GM18505 (cell line): Measurements from ENCODE around the gene KCTD18.

Experiments used
- ATAC-seq: cut with Tn5 transposase; IDR thresholded peaks from one replicate; pipeline ENCODE4 v1.9.1; 2021; ENCODE audit not compliant: unreplicated experiment
- POLR2A ChIP-seq: IDR thresholded peaks from 4 replicates; pipeline ENCODE4 v1.6.1; 2011; ENCODE audit warnings: borderline replicate concordance; ENCODE audit not compliant: insufficient read depth, insufficient read length; ENCODE audit errors: extremely low read depth

Gene KCTD18

GRCh38 chr2:200498402-200499162 is 11.3 kb downstream of the KCTD18 start:
- no peak for ATAC-seq

GRCh38 chr2:200496696-200497095 is 13.2 kb downstream of the KCTD18 start:
- no peak for TF ChIP-seq POLR2A
- ATAC-seq: no peak

More at GRCh38 chr2:200498402-200499162, 11.3 kb downstream of the KCTD18 start:
- TF ChIP-seq POLR2A: no peak

DNA sequence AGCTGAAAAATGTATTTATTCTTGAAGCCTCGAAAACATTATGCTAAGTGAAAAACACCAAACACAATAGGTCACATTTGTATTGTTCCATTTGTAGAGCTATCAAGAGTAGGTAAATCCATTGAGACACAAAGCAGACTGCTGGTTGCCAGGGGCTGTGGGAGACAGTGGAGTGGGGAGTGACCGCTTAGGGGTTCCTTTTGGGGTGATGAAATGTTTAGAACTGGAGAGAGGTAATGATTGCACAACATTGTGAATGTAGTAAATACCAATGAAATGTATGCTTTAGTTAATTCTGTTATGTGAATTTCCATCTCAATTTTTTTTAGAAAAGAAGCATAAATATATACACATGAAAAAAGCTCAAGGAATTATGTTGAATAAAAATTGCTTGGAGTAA is 15.8 kb downstream of the KCTD18 start:
- no peak for ATAC-seq

GRCh38 chr2:200492656-200493055 is 17.2 kb downstream of the KCTD18 start:
- ATAC-seq: no peak
- no peak for TF ChIP-seq POLR2A

More for the DNA sequence above, 15.8 kb downstream of the KCTD18 start:
- TF ChIP-seq POLR2A: no peak

DNA sequence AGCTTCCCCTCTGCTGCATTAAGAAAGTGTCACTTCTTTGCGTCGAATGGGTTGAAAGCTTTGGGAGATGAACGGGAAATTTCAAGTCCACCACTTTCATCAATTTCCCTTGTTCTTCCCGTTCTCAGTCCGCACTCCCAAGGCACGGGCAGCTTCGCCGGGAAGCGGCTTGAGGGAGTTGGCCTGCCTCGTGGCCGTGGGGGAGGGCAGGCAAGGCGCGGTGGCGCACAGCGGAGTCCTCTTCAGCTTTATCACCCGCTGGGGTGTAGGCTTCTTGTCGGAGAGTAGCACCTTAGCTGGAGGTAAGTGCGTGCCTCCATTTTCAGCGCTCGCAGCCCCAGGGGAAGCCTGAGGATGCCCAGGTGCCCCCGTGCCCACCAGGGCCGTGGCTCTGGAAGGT is 19.9 kb downstream of the KCTD18 start:
- no peak for ATAC-seq
- no peak for TF ChIP-seq POLR2A

- no peak for TF ChIP-seq POLR2A
- ATAC-seq: no peak
Measured at GRCh38 chr2:200488169-200488568, 21.7 kb downstream of the KCTD18 start.

DNA sequence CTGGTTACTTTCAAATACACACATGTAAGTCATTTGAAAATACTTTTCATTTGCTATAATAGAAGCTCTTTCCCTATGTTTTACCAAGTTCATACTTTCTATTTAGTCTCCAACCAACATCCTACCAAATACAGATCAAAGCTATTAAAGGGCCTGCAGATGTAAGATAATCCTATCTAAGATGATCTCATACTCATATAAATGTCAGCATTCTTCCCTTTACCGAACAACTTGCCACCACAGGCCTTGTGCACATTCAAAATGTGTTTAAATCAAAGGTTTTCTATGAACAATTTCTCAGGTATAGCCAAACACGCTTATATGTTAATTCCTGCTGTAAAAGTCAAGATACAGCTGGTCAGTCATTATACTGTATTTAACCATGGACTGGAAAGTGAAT is 23.3 kb downstream of the KCTD18 start:
- ATAC-seq: no peak

DNA sequence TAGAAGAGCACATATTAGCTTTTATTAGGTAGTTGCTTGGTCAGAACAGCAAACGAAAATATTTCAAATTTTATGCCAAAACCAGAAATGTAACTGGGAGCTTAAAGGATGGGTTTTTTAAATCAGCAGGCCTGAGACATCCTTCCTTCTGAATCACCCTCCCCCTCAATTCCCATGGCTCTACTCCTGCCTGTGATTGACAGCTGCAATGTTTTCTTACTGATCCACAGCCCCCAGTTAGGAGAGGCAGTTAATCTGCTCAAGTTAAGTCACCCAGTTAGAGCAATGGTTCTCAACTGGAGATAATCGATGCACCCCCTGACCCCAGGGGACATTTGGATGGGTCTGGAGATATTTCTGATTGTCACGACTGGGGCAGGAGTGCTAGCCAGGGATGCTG is 24.9 kb downstream of the KCTD18 start:
- no peak for TF ChIP-seq POLR2A
- no peak for ATAC-seq

More for the DNA sequence above, 23.3 kb downstream of the KCTD18 start:
- no peak for TF ChIP-seq POLR2A

DNA sequence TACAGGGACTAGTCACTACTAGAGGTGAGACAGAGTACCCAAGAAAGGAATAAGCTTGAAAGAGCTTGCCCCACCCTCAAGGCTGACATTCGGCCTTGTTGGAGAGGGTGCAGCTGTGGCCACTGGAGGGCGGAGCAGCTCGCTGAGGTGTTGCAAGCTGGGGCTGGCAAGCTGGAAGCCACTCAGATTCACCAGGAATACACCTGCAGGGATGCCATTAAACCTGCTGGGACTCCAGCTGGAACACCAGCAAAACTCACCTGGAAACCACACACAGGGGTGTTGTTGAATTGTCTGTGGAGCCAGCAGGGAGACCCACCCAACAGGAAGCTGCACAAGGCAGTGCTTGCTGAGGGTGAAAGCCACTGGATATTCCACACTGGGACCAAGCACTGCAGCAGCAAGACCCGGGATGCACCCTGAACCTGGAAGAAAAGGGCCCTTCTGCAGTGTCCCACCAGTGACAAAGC is 26.1 kb downstream of the KCTD18 start:
- TF ChIP-seq POLR2A: no peak
- no peak for ATAC-seq

DNA sequence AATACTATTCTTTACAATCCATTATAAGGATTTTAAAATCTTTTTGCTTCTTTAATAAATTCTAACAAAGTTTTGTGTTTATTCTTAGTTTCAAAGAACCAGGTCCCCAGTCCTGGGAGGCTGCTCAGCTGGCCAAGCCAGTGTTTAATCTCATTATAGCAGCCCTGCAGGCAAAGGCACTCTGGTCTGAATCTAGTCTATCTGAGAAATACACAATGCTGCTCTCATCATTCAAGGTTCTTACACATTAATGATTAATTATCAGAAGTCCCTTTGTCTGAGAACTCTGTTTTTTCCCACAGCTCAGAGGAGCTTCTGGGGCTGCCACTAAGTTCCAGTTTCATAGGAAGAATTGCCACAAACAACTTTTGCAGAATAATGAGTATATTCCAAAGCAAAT is 27.7 kb downstream of the KCTD18 start:
- no peak for ATAC-seq
- TF ChIP-seq POLR2A: no peak

DNA sequence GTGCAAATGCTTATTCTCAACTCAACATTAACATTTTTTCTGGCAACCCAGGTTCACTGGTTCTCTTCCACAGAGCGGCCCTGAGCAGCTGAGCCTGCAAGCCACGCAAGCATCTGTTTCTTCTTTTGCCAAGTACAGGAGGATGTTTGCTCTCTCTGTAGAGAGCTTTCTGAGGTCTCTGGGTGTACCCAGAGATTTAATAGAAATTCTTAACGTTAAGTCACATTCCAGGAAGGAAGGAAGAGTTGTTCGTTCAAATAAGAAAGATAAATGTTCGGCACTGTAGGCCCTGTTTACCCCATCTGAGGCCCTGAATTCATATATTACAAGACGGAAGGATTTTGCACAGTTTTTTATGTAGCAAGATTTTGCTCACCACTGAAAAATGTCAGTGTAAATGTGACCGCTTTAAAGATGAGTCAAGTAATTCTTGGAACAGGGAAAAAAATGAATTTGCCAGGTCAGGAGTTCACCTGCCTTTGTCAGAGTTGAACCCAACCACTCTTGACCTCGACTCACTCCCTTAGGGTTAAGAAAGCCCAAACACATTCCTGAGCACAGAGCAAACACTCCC is 30.1 kb downstream of the KCTD18 start:
- ATAC-seq: no peak

DNA sequence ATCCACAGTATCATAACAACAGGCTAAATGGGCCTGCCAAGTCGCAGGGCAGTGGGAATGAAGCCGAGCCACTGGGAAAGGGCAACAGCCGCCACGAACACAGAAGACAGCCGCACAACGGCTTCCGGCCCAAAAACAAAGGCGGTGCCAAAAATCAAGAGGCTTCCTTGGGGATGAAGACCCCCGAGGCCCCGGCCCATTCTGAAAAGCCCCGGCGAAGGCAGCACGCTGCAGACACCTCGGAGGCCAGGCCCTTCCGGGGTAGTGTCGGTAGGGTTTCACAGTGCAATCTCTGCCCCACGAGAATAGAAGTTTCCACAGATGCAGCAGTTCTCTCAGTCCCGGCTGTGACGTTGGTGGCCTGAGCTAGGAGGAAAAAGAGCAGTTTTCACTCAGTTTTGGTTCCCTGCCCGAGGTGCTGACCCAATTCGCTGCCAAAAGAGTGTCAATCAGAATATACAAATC is 32.2 kb downstream of the KCTD18 start:
- no peak for ATAC-seq

More for the DNA sequence above, 30.1 kb downstream of the KCTD18 start:
- TF ChIP-seq POLR2A: no peak

DNA sequence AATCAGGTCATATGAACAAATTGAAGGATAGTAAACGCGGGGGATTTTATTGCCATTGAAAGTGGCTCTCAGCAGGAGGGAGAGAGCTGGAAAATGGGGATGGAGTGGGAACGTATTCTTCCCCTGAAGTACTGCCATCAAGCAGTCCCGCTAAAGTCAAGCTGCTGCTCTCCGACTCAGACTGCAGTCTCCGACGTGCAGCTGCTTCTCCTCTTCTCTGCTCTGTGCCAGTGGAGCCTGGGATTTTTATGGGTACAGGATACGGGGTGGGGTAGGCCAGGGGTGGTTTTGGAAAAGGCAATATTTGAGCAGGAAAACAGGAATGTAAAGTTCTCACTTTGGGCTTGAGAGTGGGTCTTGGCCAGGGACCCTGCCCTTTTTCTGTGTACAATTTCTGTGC is 33.0 kb downstream of the KCTD18 start:
- no peak for TF ChIP-seq POLR2A
- ATAC-seq: no peak

More for the DNA sequence above, 32.2 kb downstream of the KCTD18 start:
- no peak for TF ChIP-seq POLR2A

GRCh38 chr2:200475795-200476194 is 34.1 kb downstream of the KCTD18 start:
- TF ChIP-seq POLR2A: no peak
- no peak for ATAC-seq

DNA sequence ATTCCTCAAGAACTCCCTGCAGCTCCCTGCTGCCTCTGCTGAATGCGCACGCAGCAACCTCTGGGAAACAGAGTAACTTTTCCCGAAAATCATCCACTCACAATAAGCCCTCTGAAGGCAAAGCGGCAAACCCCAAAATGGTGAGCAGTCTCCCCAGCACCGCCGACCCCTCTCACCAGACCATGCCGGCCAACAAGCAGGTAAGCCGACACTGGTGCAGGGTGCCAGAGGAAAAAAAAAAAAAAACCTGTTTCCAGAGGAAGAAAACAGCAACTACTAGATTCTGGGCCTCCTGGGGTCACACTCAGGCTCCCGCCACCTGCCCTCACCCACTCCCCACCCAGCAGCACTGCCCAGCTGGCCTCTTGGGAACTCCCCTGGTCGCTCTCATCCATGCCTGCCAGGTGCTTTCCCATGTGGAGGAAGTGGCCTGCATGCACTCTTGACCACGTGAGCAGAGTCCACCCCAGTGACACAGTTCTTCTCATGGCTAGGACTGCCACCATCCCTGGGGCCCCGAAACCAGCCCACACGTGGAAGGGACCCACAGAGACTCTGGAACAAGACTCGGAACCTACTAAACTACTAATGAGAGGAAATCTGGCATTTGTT is 36.9 kb downstream of the KCTD18 start:
- TF ChIP-seq POLR2A: no peak
- ATAC-seq: no peak
